Nephron (organoid): ENCODE data around the gene SIGLEC14.

Experiments used
- H3K27ac Mint-ChIP-seq, 3 experiments: 2 replicates each; pipeline ENCODE4 v1.8.0; 2020; ENCODE audit warnings: mixed read lengths in 3 of 3, mild to moderate bottlenecking in 2 of 3, moderate library complexity in 1 of 3
- H3K27me3 Mint-ChIP-seq: 2 replicates; pipeline ENCODE4 v1.8.0; 2021; ENCODE audit warnings: low read depth, mild to moderate bottlenecking, moderate library complexity, mixed read lengths
- H3K36me3 Mint-ChIP-seq: 2 replicates; pipeline ENCODE4 v1.8.0; 2020; ENCODE audit warnings: low read depth, mixed read lengths
- H3K4me1 Mint-ChIP-seq: 2 replicates; pipeline ENCODE4 v1.8.0; 2020; ENCODE audit warnings: mixed read lengths
- H3K4me3 Mint-ChIP-seq, 3 experiments: 2 replicates each; pipeline ENCODE4 v1.8.0; 2020; ENCODE audit warnings: mild to moderate bottlenecking in 3 of 3, mixed read lengths in 3 of 3, moderate library complexity in 2 of 3
- H3K9me3 Mint-ChIP-seq: 2 replicates; pipeline ENCODE4 v1.8.0; 2020; ENCODE audit warnings: mixed read lengths
- TF ChIP-seq, protein P1 (sequence below), 3 experiments: fragments of 200-600 bp; sonication (generic); IDR thresholded peaks; one replicate each; pipeline ENCODE4 v1.5.0; 2021; ENCODE audit warnings: antibody characterized with exemption in 3 of 3; ENCODE audit not compliant: unreplicated experiment in 3 of 3

The SIGLEC14 gene

DNA sequence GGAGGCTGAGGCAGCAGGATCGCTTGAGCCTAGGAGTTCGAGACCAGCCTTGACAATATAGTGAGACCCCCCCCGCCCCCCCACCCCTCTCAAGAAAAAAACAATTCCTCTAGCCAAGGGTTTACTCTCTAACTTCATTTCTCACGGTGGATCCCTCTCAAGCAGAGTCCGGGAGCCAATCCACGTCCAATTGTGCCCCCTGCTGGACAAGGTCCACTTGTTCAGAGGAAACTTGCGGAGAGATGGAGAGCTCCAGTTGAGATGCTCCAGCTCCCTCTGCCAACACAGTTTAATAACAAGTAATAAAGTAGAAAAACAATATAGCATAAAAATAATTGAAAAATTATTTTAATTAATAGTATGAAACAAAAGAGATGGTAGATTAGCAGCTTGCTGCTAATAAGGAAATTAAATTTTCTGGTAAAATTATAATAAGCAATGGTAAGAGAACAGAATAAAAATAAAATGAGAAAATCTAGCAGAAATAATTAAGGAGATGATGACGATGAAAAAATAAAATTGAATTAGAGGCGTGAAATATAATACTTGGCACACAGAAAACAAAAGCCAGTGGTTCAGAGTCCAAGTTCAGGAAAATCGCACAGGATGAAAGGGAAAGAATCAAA is 14.5 kb upstream of the SIGLEC14 start:
- H3K27ac Mint-ChIP-seq: no peak overlapping the region
- no peaks in the 10 kb centered on the region for H3K36me3 Mint-ChIP-seq
- H3K9me3 Mint-ChIP-seq: peaks cover 4% of the 10 kb centered on the region
- peaks cover 4% of the 10 kb centered on the region for H3K4me1 Mint-ChIP-seq
- TF ChIP-seq, protein P1, sequence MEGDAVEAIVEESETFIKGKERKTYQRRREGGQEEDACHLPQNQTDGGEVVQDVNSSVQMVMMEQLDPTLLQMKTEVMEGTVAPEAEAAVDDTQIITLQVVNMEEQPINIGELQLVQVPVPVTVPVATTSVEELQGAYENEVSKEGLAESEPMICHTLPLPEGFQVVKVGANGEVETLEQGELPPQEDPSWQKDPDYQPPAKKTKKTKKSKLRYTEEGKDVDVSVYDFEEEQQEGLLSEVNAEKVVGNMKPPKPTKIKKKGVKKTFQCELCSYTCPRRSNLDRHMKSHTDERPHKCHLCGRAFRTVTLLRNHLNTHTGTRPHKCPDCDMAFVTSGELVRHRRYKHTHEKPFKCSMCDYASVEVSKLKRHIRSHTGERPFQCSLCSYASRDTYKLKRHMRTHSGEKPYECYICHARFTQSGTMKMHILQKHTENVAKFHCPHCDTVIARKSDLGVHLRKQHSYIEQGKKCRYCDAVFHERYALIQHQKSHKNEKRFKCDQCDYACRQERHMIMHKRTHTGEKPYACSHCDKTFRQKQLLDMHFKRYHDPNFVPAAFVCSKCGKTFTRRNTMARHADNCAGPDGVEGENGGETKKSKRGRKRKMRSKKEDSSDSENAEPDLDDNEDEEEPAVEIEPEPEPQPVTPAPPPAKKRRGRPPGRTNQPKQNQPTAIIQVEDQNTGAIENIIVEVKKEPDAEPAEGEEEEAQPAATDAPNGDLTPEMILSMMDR (IDR thresholded peaks at IDR 0.05; ENCODE audit: unreplicated experiment in 3 of 3): peak; percentile 55 to 67 (median 66)
- H3K4me3 Mint-ChIP-seq: no peak overlapping the region
- H3K27me3 Mint-ChIP-seq: peaks cover 48% of the 10 kb centered on the region

DNA sequence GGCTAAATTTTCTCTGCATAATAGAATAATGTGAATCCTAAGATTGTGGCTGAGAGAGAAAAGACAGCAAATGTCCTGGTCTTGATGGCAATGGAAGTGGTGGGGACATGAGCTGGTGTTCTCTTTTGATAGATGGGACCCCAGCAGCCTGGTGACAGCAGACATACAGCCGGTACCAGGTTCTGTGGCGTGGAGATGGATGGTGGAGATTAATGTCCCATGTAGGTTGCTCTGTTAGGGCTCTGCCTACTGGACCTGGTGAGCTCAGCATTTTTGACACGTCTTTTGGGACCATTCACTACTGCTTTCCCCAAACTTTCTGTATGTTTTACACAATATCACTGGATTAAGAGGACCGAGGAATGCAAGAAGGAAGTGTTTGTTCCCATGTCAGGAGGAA is 8.2 kb upstream of the SIGLEC14 start:
- Mint-ChIP-seq H3K27ac (no peak overlapping the region), H3K4me1 (peaks cover 4% of the 10 kb centered on the region), H3K36me3 (no peaks in the 10 kb centered on the region), H3K9me3 (peaks cover 5% of the 10 kb centered on the region), H3K4me3 (no peak overlapping the region), H3K27me3 (peaks cover 34% of the 10 kb centered on the region)
- TF ChIP-seq, protein P1 (IDR thresholded peaks at IDR 0.05; ENCODE audit: unreplicated experiment in 3 of 3): no peak

DNA sequence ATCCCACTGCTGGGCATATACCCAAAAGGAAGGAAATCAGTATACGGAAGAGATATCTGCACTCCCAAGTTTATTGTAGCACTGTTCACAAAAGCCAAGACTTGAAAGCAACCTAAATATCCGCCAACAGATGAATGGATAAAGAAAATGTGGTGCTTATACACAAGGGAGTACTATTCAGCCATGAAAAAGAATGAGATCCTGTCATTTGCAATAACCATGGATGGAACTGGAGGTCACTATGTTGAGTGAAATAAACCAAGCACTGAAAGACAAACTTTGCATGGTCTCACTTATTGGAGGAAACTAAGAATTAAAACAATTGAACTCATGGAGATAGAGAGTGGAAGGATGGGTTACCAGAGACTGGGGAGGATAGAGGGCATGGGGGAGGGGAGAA is 6.5 kb upstream of the SIGLEC14 start:
- TF ChIP-seq, protein P1 (IDR thresholded peaks at IDR 0.05; ENCODE audit: unreplicated experiment in 3 of 3): no peak
- H3K27ac Mint-ChIP-seq: no peak overlapping the region
- H3K4me3 Mint-ChIP-seq: no peak overlapping the region
- peaks cover 25% of the 10 kb centered on the region for H3K27me3 Mint-ChIP-seq
- peaks cover 4% of the 10 kb centered on the region for H3K4me1 Mint-ChIP-seq
- H3K9me3 Mint-ChIP-seq: peaks cover 5% of the 10 kb centered on the region
- no peaks in the 10 kb centered on the region for H3K36me3 Mint-ChIP-seq

DNA sequence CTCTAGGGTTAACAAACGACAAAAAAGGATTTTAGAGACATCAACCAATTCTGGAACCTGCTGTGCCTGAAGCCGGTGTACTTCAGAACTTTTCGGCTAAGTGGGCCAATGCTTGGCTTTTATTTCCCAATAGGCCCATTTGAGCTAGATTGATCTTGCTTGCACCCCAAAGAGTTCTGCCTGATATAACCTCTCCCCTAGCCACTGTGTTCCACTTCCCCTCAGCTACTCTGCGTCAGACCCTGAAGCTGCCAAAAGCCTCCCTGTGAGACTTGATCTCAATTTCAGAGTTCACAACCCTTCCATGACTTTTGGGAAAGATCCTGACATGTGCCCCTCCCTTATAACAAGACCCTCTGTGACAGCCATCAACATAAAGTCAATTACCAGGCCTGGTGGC is 5.6 kb upstream of the SIGLEC14 start:
- H3K36me3 Mint-ChIP-seq: no peaks in the 10 kb centered on the region
- H3K9me3 Mint-ChIP-seq: peaks cover 5% of the 10 kb centered on the region
- TF ChIP-seq, protein P1 (IDR thresholded peaks at IDR 0.05; ENCODE audit: unreplicated experiment in 3 of 3): no peak
- no peak overlapping the region for H3K4me3 Mint-ChIP-seq
- no peak overlapping the region for H3K27ac Mint-ChIP-seq
- peaks cover 4% of the 10 kb centered on the region for H3K4me1 Mint-ChIP-seq
- H3K27me3 Mint-ChIP-seq: peaks cover 24% of the 10 kb centered on the region

DNA sequence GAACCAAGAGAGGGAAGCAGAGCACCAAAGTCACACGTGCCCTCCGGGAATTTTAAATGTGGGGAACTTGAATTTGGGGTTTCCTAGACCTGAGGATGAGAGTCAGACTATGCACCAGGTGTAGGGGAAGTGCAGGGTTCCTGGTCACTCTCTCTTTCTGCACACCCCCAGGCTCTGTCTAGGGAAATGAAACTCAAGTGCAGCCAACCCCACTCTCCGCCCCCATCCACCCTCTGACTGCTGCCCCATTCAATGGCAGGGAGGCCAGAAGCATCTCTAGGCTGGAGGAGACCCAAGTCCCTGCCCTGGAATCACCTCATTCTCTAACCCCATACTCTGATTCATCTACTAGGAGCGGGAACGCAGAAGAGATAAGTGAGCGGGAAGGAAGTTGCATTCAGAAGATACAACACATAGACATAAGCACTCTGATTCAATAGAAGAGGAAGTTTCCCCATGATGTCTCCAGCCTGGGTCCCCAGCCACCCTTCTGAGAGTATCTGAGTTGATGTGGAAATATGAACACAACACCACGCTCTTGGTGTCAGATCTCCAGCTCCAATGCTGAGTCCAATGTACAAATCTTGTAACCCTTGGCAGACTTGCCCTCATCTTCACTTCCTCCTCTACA is 4.7 kb upstream of the SIGLEC14 start:
- Mint-ChIP-seq H3K36me3 (no peaks in the 10 kb centered on the region), H3K27me3 (peaks cover 24% of the 10 kb centered on the region), H3K27ac (no peak overlapping the region), H3K4me3 (no peak overlapping the region), H3K9me3 (peaks cover 3% of the 10 kb centered on the region), H3K4me1 (no peaks in the 10 kb centered on the region)
- TF ChIP-seq, protein P1 (IDR thresholded peaks at IDR 0.05; ENCODE audit: unreplicated experiment in 3 of 3): no peak

DNA sequence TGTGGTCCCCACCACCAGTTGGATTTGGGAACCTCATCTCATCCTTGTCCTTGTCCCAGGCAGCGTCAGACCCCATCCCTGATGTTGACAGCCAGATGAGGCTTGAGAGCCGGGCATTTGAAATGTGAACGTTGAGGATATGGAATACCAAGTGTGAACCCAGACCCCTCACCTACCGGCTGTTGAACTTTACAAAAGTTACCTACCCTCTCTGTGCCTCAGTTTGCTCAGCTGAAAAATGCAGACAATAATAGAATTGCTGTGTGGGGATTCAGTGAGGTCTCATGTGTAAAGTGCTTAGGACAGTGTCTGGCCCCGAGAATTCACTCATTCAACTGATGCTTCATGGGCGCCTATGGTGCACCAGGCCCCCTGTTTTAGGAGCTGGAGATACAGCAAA is 693 bp upstream of the SIGLEC14 start:
- Mint-ChIP-seq H3K36me3 (no peaks in the 10 kb centered on the region), H3K9me3 (peaks cover 3% of the 10 kb centered on the region), H3K4me3 (no peak overlapping the region), H3K27me3 (peaks cover 25% of the 10 kb centered on the region), H3K4me1 (no peaks in the 10 kb centered on the region), H3K27ac (no peak overlapping the region)
- TF ChIP-seq, protein P1 (IDR thresholded peaks at IDR 0.05; ENCODE audit: unreplicated experiment in 3 of 3): no peak
